Aorta (tissue), 5 donors: ENCODE data around the gene KLHL7. TPM values are rescaled to one million over a fixed set of nuclear protein-coding genes. Genes with fewer than 3 reads are reported as not detected.

ENCODE experiments used
- ATAC-seq: fragments of 200-7000 bp; cut with Tn5 transposase; one replicate; pipeline ENCODE4 v1.9.1; 2022; ENCODE audit warnings: moderate library complexity; ENCODE audit not compliant: low FRiP score
- DNase-seq, 2 donors: peaks; one replicate each; pipeline ENCODE4 v3.0.0-alpha.2; 2020
- H3K27ac ChIP-seq, 2 donors: one replicate each; pipeline ENCODE4 v1.5.1; 2013; ENCODE audit warnings: low read length in 2 of 2, mild to moderate bottlenecking in 2 of 2, moderate library complexity in 2 of 2, control low read depth in 1 of 2, inconsistent platforms in 1 of 2, low read depth in 1 of 2
- H3K27me3 ChIP-seq, 2 donors: one replicate each; pipeline ENCODE4 v1.6.1; 2013; ENCODE audit warnings: control low read depth in 1 of 2, low read length in 1 of 2, mild to moderate bottlenecking in 1 of 2, moderate library complexity in 1 of 2; ENCODE audit not compliant: insufficient read depth in 2 of 2, control insufficient read depth in 1 of 2
- H3K36me3 ChIP-seq, 2 donors: one replicate each; pipeline ENCODE4 v1.6.1; 2013; ENCODE audit warnings: control low read depth in 1 of 2, low read length in 1 of 2, mild to moderate bottlenecking in 1 of 2; ENCODE audit not compliant: insufficient read depth in 2 of 2, control insufficient read depth in 1 of 2
- H3K4me1 ChIP-seq, 2 donors: one replicate each; pipeline ENCODE4 v1.6.1; 2013; ENCODE audit warnings: low read length in 2 of 2, control low read depth in 1 of 2, mild to moderate bottlenecking in 1 of 2, moderate library complexity in 1 of 2; ENCODE audit not compliant: insufficient read depth in 2 of 2, control insufficient read depth in 1 of 2
- H3K4me3 ChIP-seq, 2 donors: one replicate each; pipeline ENCODE4 v1.5.1; 2013; ENCODE audit warnings: low read length in 2 of 2, control low read depth in 1 of 2, mild to moderate bottlenecking in 1 of 2
- H3K9me3 ChIP-seq: one replicate; pipeline ENCODE4 v1.6.1; 2013; ENCODE audit warnings: mild to moderate bottlenecking, low read length; ENCODE audit not compliant: control insufficient read depth
- WGBS, 2 donors: extraction: QIAGEN DNeasy Blood & Tissue Kit; methylation state at CpG; one replicate each; pipeline ENCODE4 v1.1.7; 2013; 5-methylcytosine and 5-hydroxymethylcytosine counted together
- intact Hi-C, 2 donors: fragments of 100-400 bp; cut with DNase I; formaldehyde crosslinking; loops; one replicate each; pipeline versions ENCODE4 v1.14.2 to v1.15.0; 2022
- polyA plus RNA-seq, 2 donors: library from polyadenylated mRNA; stranded (reverse); fragments of 200-250 nt; gene quantifications; one replicate each; pipeline ENCODE4 v1.2.3, GENCODE V29; 2013
- total RNA-seq, 2 donors: library from RNA; stranded (reverse); fragmentation: NEBNext Ultra II Directional; extraction: Animal tissue kit (Norgen Biotek cat#: 25700); gene quantifications; one replicate each; pipeline ENCODE4 v1.2.1, GENCODE V29; 2021
- donor health status: healthy with polysubstance abuse.
- donor health status: Bipolar disorder and iron deficiency.
- donor health status: DM: no; HTN: no; CAD: no.
- donor health status: DM: no; HTN: no; CAD: no.
- donor health status: DM: yes; HTN: yes; CAD: no.

KLHL7 gene
- total and polyA plus RNA-seq, 4 donors = 10.5 to 23.0 (median 19.8) TPM

DNA sequence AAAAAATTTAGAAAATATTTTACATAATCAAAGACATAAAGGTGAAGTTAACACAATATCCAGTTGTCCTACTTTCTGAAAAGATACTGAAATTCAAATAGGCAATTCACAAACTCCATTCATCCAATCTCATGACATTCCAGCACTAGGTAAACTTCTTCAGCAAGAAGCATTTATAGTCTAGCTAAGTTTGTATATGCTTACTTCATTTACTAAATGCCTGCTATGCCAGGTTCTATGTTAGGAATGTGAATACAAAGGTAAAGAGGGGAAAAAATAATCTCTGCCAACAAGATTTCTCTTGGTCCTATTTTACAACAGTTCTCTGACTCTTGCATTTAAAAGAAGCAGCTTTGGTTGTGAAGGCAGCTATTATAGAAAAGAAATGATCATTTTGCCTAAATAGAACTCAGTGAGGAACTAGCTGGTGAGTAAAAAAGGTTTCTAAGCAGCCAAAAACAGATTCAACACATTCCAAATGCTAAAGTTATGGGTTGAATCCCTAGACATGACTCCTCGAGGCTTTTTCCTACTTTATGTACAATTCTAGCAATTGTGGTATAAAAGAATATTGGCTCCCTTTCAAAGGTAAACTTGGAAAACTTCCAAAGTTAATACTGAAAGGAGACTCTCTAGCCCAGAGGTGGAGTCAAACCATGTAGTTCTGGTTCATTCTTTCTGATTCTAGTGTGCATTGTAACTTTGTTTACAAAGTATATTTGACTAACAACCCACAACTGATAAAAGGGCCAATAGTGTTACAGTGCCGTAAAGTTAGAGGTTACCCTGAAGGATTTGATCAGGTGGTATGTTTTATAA lies 30.9 kb upstream of the KLHL7 start:
- Histone ChIP-seq H3K4me1 (peaks cover 0 to 8% of the 10 kb centered on the region in 2 donors), H3K27ac (peak overlapping the region in 1 of 2 donors; percentile 64), H3K4me3 (no peak overlapping the region), H3K9me3 (no peaks in the 10 kb centered on the region), H3K27me3 (no peaks in the 10 kb centered on the region), H3K36me3 (no peaks in the 10 kb centered on the region)
- 9 to 17% methylated on average over 2 of the region's 2 CpGs for WGBS, 2 donors
- DNase-seq = no peak
- intact Hi-C loops = no loop called here
- ATAC-seq = no peak

- no peak overlapping the region for H3K4me3 ChIP-seq
- intact Hi-C loops = no loop called here
- H3K4me1 ChIP-seq = peaks cover 0 to 8% of the 10 kb centered on the region in 2 donors
- H3K27me3 ChIP-seq = no peaks in the 10 kb centered on the region
- no peak overlapping the region for H3K27ac ChIP-seq
- H3K9me3 ChIP-seq = no peaks in the 10 kb centered on the region
- no peak for DNase-seq
- no peaks in the 10 kb centered on the region for H3K36me3 ChIP-seq
- 12 to 18% methylated on average over 3 of the region's 3 CpGs for WGBS, 2 donors
- ATAC-seq = no peak
Observed at GRCh38 chr7:23075571-23075970, 30.0 kb upstream of the KLHL7 start.

GRCh38 chr7:23076772-23077171 lies 28.8 kb upstream of the KLHL7 start:
- DNase-seq (no peak), ATAC-seq (no peak)
- no peaks in the 10 kb centered on the region for H3K27me3 ChIP-seq
- H3K4me3 ChIP-seq = no peak overlapping the region
- H3K4me1 ChIP-seq = peaks cover 0 to 8% of the 10 kb centered on the region in 2 donors
- H3K9me3 ChIP-seq = no peaks in the 10 kb centered on the region
- intact Hi-C loops = no loop called here
- 13 to 17% methylated on average over 3 of the region's 3 CpGs for WGBS, 2 donors
- H3K27ac ChIP-seq = peak overlapping the region in 1 of 2 donors; percentile 50
- H3K36me3 ChIP-seq = no peaks in the 10 kb centered on the region

GRCh38 chr7:23093111-23093510 lies 12.5 kb upstream of the KLHL7 start:
- Histone ChIP-seq H3K4me3 (no peak overlapping the region), H3K9me3 (peaks cover 2% of the 10 kb centered on the region), H3K4me1 (no peaks in the 10 kb centered on the region), H3K36me3 (no peaks in the 10 kb centered on the region), H3K27me3 (no peaks in the 10 kb centered on the region), H3K27ac (no peak overlapping the region)
- DNase-seq (no peak), ATAC-seq (no peak)
- intact Hi-C loops = no loop called here
- WGBS, 2 donors = 32 to 35% methylated on average over 4 of the region's 4 CpGs

- Histone ChIP-seq H3K9me3 (peaks cover 2% of the 10 kb centered on the region), H3K4me1 (no peaks in the 10 kb centered on the region), H3K27ac (no peak overlapping the region), H3K27me3 (no peaks in the 10 kb centered on the region), H3K36me3 (no peaks in the 10 kb centered on the region), H3K4me3 (no peak overlapping the region)
- ATAC-seq = no peak
- no peak for DNase-seq
- intact Hi-C loops = no loop called here
- WGBS, 2 donors = 51 to 54% methylated on average over 1 of the region's 1 CpG
Observed at GRCh38 chr7:23093546-23093945, 12.0 kb upstream of the KLHL7 start.

DNA sequence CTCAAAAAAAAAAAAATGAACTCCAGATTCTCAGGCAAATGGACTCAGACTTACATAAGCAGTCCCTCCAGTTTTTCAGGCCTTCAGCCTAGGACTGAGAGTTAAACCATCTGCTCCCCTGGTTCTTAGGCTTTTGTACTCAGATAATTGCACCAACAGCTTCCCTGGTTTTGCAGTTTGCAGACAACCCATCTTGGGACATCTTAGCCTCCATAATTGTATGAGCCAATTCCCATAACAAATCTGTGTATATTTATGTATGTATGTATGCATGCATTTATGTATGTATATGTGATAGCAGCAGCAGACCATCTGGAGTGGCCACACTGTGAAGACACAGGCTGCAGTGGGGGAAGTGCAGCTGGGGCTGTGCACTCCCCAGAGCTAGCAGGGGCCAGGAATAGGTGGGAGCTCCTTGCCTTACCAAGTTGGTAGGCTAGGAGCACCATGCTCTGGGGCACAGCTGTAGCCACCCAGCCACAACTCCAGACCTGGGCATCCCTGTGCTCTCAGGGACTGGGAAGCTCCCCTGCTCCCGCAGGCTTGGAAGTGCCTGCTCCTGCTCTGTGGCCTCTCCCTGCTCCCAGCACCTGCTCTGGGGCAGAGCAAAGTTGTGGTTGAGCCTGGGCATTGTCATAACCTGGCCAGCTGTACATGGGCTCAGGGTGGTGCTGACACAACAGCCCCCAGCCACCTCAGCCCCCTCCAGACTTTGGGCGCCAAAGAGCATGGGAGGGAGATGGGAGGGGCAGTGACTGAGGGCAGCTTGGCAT lies 8.9 kb upstream of the KLHL7 start:
- intact Hi-C loops = no loop called here
- no peak for DNase-seq
- ATAC-seq = no peak
- WGBS, 2 donors = 89 to 96% methylated on average over 2 of the region's 2 CpGs
- H3K4me3 ChIP-seq = no peak overlapping the region
- no peak overlapping the region for H3K27ac ChIP-seq
- H3K4me1 ChIP-seq = no peaks in the 10 kb centered on the region
- peaks cover 2% of the 10 kb centered on the region for H3K9me3 ChIP-seq
- H3K36me3 ChIP-seq = no peaks in the 10 kb centered on the region
- H3K27me3 ChIP-seq = no peaks in the 10 kb centered on the region

- Histone ChIP-seq H3K27me3 (no peaks in the 10 kb centered on the region), H3K9me3 (peaks cover 2% of the 10 kb centered on the region), H3K36me3 (no peaks in the 10 kb centered on the region), H3K4me3 (no peak overlapping the region), H3K4me1 (no peaks in the 10 kb centered on the region), H3K27ac (no peak overlapping the region)
- intact Hi-C loops = no loop called here
- DNase-seq (no peak), ATAC-seq (no peak)
- 95 to 97% methylated on average over 9 of the region's 9 CpGs for WGBS, 2 donors
Observed at GRCh38 chr7:23098029-23098428, 7.6 kb upstream of the KLHL7 start.

- no peak for DNase-seq
- ATAC-seq = no peak
- Histone ChIP-seq H3K27ac (no peak overlapping the region), H3K9me3 (peaks cover 2% of the 10 kb centered on the region), H3K4me1 (no peaks in the 10 kb centered on the region), H3K27me3 (no peaks in the 10 kb centered on the region), H3K4me3 (no peak overlapping the region), H3K36me3 (no peaks in the 10 kb centered on the region)
- 50 to 54% methylated on average over 2 of the region's 2 CpGs for WGBS, 2 donors
- intact Hi-C loops = no loop called here
Observed at GRCh38 chr7:23098460-23098859, 7.1 kb upstream of the KLHL7 start.
